SU-DHL-6 (cell line): ENCODE measurements around the gene MICALL1.

Experiments used
- EZH2phosphoT487 ChIP-seq: fragments of 200-600 bp; sonication (generic), shearing (Covaris generic); conservative IDR thresholded peaks from 2 replicates; pipeline ENCODE4 v1.6.1; 2018; ENCODE audit warnings: mild to moderate bottlenecking, antibody characterized with exemption, low read length, moderate library complexity, mixed read lengths
- TF ChIP-seq, protein P1 (sequence below): fragments of 200-600 bp; sonication (generic); IDR thresholded peaks from one replicate; pipeline ENCODE4 v1.5.1; 2017; ENCODE audit warnings: antibody characterized with exemption, mild to moderate bottlenecking, low read length, moderate library complexity; ENCODE audit not compliant: insufficient read depth, poor library complexity, severe bottlenecking

- TF ChIP-seq, protein P1, sequence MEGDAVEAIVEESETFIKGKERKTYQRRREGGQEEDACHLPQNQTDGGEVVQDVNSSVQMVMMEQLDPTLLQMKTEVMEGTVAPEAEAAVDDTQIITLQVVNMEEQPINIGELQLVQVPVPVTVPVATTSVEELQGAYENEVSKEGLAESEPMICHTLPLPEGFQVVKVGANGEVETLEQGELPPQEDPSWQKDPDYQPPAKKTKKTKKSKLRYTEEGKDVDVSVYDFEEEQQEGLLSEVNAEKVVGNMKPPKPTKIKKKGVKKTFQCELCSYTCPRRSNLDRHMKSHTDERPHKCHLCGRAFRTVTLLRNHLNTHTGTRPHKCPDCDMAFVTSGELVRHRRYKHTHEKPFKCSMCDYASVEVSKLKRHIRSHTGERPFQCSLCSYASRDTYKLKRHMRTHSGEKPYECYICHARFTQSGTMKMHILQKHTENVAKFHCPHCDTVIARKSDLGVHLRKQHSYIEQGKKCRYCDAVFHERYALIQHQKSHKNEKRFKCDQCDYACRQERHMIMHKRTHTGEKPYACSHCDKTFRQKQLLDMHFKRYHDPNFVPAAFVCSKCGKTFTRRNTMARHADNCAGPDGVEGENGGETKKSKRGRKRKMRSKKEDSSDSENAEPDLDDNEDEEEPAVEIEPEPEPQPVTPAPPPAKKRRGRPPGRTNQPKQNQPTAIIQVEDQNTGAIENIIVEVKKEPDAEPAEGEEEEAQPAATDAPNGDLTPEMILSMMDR: no peak
- TF ChIP-seq EZH2phosphoT487: no peak
Observed at GRCh38 chr22:37923927-37924326, 17.8 kb downstream of the MICALL1 start.
